Medulla oblongata (tissue), 1 donor: ENCODE data around the gene SAMD4B.
"Not testable (repeated sequence)": the region's sequence is repeated elsewhere in the genome, so short reads cannot be mapped to it uniquely, and the experiment has no call there.

Source experiments
- DNase-seq: peaks from one replicate; pipeline ENCODE4 v3.0.0-alpha.2; 2015; ENCODE audit errors: extremely low spot score

Gene SAMD4B

DNA sequence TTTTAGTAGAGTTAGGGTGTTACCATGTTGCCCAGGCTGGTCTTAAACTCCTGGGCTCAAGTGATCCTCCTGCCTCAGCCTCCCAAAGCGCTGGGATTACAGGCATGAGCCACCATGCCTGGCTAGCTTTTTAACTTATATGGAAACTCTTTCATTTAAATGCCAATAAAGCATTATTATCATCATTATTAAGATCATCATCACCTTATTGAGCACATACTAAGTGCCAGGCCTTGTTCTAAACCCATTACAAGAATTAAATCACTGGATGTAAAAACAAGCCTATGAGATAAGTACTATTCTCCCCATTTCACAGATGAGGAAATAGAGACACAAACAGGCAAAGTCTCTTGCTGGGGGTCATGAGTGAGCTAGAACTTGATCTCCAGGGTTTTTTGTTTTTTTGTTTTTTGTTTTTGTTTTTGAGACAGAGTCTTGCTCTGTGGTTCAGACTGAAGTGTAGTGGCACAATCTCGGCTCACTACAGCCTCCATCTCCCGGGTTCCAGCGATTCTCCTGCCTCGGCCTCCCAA is 7.7 kb upstream of the SAMD4B start:
- no peak for DNase-seq

DNA sequence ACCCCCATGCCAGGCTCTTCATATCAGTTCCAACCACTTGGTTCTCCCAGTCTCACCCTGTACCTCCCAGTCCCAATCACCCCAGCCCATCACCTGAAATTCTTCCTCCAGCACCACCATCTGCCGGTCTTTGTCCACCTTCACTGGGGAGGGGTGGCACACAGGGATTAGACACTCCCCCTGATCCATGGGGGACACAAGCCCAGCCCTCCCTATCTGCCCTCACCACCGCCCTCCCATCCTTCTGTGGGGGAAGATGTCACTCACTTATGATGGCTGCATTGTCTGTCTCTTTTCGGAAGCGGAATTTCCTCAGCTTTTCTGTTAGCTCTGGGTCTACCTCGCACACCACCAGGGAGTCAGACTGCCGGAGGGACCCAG is 7.1 kb upstream of the SAMD4B start:
- DNase-seq: no peak

DNA sequence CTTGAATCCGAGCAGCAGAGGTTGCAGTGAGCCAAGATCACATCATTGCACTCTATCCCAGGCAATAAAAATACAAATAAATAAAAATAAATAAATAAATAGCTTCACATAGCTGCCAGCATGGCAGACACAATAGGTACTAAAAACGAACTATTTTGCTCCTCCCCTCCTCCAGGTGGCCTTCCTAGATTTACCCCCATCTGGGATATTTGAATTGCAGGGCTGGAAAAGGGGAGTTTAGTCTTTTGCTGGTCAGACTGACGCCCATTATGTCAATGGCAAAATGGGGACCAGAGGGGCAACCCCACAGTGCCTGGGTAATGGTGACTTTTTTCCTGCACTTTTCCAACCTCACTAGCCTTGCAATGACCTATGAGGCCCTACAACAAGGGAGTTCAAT is 5.7 kb upstream of the SAMD4B start:
- DNase-seq: no peak

DNA sequence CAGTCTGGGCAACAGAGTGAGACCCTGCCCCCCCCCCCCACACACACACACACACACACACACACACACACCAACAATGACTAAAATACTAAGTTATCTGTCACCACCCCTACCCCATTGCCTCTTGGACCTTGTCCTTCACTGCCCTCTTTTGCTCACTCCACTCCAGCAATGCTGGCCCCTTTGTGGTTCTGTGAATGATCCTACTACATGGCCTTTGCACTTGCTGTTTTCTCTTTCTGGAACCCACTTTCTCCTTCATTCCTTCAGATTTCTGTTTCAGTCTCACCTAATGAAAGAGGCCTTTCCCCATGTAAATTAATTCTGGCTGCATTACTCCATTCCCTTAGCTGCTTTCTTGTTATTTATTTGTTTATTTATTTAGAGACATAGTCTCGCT is 2.5 kb upstream of the SAMD4B start:
- no peak for DNase-seq

DNA sequence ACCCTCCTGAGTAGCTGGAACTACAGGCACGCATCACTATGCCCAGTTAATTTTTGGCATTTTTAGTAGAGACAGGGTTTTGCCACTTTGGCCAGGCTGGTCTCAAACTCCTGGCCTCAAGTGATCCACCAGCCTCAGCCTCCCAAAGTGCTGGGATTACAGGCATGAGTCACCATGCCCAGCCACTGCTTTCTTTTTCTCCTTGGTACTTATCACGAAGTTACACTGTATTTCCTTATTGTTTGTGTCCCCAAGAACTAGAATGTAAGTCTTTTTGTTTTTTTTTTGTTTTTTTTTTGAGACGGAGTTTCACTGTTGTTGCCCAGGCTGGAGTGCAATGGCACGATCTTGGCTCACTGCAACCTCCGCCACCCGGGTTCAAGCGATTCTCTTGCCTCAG is 2.1 kb upstream of the SAMD4B start:
- DNase-seq: not testable (repeated sequence)

DNA sequence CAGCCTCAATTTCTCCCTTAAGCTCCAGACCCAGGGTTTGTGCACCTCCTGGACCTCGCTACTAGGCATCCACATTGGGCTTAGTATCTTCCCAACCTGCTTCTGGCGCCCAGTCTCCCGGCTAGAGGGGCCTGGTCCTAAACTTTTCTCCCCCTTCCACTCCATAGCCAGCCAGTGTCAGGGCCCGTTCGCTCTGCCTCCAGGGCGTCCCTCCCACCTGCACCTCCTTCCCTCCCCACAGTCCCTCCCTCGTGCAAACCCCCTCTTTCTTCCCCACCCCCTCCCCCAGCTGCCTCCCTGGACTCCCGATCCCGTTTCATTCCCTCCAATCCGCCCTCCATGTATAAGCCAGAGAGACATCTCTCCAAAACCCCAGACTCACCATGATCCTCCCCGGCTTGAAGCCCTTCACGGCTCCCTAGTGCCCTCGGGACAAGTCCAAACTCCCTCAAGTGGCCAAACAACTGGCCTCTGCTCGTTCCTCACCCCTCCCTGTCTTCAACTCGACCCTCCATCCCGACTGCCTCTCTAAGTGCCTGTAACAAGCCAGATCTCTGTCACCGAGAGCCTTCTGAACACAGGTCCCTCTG is 997 bp upstream of the SAMD4B start:
- no peak for DNase-seq

DNA sequence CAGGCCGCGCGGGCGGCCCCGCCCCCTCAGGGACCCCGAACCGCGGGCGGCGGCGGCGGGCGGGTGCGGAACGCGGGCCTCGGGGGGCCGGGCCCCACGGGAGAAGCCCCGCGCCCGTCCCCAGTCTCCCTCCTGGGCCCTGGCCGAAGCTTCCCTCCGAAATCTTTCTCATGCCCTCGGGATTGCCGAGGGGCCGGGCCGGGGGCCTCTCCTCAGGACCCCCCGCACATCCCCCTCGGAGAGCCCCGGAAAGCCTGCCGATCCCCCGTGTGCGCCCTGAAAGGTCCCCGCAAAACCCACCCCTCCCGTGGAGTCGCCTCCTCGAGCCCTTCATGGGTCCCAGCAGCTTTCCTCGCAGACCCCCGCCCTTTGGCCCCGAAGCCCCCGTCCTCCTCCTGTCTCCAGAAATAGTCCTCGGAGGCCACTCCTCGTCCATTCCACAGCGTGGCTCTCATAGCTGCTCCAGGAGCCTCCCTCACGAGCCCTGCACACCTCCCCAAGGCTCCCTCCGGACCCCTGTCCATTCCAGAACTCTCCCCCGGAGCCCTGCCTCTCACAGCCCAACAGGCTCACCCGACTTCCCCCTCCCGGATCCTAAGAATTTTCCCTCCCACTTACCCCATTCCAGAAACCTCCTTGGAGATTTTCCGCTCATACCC is 555 bp downstream of the SAMD4B start:
- DNase-seq: no peak

DNA sequence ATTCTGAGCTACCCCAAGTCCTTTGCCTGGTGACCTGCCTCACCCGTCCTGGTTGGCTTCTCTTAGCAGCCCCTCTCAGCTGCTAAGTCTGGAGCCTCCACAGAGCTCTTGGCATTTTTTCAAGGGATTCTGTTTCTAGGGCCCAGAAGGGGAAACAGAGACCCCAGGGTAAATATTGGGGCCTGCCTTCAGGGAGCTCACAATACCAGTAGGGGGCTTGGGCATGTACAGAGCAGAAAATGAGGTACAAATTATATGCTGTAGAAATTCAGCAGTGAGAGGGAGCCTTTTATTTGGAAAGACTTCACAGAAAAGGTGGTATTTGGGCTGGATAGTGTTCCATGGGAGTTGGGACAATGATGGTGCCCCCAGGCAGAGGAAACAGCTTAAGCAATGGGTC is 3.7 kb downstream of the SAMD4B start:
- no peak for DNase-seq

DNA sequence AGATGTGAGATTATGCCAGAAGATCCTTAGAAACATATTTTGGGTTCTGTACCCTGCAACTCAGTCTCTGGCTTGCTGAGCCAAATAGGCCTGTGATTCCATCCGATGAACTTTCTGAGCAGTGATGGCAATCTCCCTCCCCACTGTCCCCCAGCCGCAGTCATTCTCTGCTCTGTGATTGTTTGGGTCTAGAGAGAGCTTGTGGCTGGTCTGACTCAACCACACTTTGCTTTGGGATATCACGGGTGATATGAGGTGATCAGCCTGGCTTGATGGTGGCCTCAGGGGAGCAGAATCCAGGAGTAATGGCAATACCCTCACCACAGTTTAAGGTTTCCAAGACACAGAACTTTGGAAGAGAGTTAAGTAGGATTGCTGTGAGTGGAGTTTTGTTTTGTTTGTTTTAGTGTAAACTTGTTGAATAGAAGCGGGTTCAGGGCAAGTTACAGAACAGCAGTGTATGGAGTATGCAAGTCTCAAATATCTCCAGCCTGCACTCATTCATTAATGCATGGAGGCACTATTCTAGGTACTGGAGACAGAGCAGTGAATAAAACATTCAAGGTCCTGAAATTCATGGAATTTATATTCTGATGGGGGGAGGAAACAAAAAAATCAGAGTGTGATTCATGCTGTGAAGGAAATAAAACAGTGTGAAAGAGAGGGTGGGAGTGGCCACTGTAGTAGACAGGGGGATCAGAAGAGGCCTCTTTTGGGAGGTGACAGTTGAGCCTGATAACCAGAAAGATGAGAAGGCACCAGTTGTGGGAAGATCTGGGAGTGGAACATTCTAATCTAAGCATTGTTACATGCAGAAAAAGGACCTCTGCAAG is 5.3 kb downstream of the SAMD4B start:
- peak; percentile 2 for DNase-seq

DNA sequence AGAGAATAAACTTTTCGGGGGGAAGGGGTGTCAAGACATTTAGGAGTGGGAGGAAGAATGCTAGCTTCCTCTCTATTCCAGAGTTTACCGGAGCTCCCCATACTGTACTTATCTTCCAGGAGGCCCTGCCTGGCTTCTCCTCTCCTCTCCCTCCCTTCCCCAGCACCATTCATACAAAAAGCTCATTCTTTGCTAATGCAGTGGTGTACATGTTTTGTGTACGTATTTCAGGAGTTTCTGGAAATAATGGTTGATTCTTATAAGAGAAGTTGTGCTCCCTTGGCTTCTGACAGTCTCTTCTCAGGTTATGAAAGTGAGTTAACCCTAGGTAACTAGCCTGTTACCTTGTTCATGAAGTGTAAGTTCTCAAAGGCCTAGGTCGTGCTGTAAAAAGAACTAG is 7.1 kb downstream of the SAMD4B start:
- peak; percentile 68 for DNase-seq

DNA sequence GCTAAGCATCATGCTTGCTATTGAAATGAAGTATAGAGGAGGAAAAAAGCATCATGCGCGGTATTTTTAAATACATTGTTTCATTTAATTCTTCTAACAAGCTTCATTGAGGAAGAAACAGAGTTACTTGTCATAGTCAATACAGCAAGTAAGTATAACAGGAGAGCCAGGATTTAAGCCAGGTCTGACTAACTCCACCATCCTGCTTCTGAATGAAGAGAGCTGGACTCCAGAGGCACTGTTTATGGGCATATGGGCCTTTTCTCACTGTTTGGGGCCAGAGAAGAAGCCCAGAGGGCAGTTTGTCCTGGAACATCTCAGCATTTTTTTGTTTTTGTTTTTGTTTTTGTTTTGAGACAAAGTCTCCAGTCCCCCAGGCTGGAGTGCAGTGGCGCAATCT is 7.9 kb downstream of the SAMD4B start:
- no peak for DNase-seq

DNA sequence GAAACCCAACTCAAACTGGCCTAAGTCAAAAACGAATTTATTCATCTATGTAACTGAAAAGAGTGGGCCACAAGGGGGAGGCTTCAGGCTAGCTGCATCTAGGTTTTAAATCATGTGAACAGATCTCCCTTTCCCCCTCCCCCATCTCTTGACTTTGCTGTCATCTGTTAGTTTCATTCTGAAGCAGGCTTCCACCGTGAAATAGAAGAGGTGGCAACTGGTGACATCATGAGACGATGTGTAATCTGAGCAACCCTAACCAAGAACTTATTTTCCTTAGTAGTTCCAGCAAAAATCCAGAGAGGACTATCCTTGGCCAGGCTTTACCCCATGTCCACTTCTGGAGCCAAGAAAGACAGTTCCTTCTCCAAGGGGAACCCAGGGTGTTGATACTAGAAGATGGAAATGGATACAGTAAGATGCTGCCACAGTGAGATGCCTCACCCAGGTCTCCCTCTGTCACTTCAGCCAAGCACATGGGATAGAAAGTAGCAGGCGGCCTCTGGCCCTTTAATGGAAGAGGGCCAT is 9.4 kb downstream of the SAMD4B start:
- peak; percentile 57 for DNase-seq

DNA sequence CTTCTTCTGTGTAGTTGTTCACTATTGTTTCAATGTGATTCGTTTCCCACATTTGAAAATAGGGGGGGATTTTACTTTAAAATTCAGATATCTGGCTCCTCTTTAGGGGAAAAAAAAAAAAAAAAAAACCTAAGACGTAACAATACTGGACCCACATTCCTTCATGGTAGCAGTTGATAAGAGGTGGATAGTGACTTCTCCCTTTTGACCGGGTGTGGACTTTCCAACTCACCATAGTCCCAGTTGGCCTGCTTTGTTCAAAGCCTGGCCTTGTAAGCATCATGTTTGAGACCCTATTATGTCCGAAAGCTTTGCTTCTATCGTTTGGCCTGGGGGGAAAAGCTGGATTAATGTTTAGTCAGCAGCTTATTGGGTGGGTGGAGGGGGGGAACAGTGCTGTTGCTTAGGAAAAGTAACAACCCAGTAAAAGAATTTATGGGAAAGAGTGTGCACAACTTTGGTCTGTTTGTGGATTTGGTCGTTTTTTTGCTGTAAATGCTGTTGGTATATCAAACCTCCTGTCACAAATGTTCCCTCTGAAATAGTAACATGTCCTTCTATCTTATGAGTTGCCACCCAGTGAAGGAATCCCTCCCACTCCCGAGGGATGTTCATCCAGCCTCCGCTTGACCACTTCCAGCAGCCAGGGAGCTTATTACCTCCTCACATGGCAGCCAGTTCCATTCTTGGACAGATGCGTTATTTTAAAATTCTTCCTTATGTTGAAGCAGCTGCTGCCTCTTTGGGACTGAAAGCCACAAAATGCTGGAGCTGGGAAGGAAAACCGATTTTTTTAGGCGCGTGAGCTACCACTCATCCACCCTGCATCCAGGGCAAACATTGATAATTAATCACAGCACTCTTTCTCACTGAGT is 10.4 kb downstream of the SAMD4B start:
- DNase-seq: no peak

DNA sequence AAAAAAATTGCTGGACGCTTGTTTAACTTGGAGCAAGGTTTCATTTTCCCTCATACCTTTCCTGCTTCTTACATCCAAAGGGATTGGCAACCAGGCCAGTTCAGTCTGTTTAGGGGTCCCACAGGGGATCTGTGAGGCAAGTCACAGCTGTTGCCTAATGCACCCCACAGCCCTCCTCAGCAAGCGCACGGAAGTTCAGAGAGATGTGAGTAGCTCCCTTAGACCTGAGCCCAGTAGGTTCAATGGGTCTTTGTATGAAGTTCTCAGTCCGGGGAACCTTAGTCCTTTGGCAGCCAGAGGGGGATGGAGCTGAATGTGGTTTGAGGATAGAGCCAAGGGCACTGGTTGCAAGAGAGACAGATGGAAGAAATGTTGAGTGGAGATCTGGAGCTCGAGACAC is 13.0 kb downstream of the SAMD4B start:
- peak; percentile 75 for DNase-seq

DNA sequence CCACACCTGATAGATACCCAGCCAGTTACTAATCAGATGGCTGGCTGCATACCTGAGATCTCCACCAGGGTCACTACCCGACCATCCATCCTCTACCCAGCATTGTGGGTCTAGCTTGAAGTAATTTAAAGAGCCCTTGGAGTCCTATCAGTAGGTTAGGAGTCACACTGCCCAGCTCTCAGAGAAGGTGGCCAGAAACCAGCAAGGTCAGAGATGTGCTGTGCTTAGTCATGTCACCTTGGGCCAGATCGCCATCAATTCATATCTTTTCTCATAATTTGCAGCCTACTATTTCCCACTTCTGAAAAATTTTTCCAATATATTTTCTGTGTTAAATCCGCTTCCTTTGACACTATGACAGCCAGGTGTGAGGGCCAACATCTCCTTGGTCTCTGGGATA is 13.9 kb downstream of the SAMD4B start:
- no peak for DNase-seq

DNA sequence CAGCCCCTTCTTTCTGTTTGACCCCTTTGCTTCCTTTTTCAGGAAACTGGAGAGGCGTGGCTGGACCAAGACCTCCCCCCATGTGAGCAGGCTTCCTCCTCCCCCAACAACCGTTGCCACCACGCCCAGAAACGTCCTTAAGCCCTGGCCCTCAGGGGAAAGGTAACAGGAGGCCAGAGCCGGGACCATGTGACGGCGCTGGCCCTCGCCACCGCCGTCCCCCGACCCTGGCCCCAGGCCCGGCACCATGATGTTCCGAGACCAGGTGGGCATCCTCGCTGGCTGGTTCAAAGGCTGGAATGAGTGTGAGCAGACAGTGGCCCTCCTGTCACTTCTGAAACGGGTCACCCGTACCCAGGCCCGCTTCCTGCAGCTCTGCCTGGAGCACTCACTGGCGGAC is 14.4 kb downstream of the SAMD4B start:
- no peak for DNase-seq

DNA sequence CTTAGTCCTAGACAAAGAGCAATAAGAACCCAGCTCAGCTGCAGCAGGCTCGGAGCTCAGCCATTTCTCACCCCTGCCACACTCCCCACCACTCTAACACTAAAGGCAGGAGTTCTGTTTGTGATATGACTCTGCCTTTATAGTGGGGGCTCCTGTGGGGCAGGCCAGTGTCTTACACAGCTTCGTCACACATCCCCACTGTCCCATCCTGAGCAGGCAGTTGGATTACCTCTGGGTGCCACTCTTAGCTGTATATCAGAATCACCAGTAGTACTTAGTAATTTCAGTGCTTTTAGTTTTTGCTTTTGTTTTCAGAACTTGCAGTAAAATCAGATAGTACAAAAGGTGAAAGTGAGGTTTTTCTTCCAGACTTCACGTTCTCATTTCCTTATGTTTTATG is 16.8 kb downstream of the SAMD4B start:
- no peak for DNase-seq

DNA sequence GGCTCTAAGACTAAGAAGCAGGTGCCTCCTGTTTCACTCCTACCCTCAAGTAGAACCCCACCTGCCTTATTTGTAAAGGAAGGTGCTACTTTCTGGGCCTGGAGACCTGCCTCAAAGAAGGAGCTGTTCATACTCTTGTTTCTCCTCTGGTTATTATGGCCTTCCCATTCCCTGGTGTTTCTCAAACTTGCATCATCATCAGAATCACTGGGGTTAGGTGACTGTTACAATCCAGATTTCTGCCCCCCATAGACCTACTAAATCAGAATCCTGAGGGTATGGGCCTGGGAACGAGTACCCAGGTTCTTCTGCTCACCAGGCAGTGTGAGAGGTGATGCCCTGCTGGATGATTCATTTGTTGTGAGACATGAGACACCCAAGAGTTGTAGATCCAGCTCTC is 18.4 kb downstream of the SAMD4B start:
- no peak for DNase-seq

DNA sequence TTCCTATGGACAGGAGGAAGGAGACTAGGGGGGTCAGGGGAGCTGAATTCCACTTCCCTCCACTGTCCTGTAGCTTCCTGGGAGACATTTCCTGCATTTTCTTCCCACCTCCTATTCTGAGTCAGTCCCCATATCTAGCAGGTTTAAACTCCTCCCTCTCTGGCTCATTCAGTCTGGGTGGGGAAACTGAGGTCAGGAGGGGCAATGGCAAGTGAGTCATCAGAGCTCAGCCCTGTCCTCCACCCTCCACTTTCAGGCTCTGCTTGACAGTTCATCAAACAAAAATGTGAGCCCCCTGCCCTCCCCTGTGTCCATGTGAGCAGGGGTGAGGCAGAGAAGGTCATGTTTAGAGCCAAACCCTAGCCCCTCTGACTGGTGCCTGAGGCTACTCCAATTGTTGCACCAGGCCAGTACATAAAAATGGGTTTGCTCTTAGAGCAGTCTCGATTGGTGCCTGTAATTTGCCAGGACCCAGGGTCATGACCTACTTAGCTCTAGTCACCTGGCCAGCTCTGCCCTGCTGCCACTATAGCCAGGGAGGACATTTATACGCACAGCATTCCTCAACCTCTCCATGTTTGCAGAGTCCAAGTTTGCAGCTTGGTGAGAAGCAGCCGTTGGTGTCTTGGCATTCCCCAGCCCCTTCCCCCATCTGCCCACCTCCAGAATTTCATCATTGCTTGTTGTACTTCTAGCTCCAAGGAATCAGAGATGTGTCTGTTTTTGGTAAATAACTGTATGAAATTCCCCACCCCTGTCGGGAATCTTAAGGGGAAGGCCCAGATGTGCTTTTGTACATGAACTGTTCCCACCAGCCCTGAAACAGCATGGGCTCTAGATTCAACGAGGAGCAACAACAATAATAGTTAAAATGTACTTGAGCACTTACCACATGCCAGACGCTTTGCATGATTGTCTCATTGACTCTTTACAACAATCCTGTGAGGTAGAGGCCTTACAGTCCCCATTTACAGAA is 20.7 kb downstream of the SAMD4B start:
- DNase-seq: no peak

DNA sequence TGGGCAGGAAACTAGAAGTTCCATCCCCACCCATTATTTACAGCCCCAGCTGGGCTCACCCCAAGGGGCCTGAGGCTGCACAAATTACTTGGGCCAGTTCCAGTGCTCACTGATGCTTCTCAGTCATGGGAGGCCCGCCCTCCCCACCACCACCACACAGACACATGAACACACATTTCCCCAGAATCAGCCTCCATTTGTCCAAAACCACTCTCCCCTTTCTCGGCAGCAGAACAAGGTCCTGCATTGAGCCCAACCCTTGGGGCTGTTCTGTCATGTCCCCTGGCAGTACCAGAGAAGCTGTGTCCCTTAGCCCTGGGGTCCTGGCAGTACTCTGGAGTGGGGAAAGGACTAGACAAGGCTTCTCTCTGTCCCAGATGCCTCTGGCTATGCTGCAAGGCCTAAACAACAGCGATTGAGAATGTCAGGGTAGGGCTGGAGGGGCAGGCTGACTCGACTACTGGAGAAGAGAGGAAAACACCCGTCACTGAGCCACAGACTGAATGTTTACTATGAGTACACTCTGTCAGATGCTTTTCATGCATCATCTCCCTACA is 21.8 kb downstream of the SAMD4B start:
- DNase-seq: peak; percentile 96
